HepG2 (cell line): ENCODE measurements around the gene ENG. TPM values are rescaled to one million over a fixed set of nuclear protein-coding genes. Genes with fewer than 3 reads are reported as not detected.

Source experiments
- ARID3A ChIP-seq: IDR thresholded peaks from 2 replicates; pipeline ENCODE4 v1.6.1; 2012; ENCODE audit warnings: low read depth, low read length, improper control_type of control experiment
- ATF1 ChIP-seq: IDR thresholded peaks from 2 replicates; pipeline ENCODE4 v1.6.1; 2016; ENCODE audit warnings: mild to moderate bottlenecking, control low read depth
- DNMT3B ChIP-seq: conservative IDR thresholded peaks from 2 replicates; pipeline ENCODE4 v1.6.1; 2016; ENCODE audit warnings: missing biosample characterization, control low read depth
- DRAP1 ChIP-seq: IDR thresholded peaks from 2 replicates; pipeline ENCODE4 v1.6.1; 2016; ENCODE audit warnings: missing genetic modification reagents, missing compliant biosample characterization
- HDAC1 ChIP-seq: sonication (generic); formaldehyde crosslinking; IDR thresholded peaks from 2 replicates; pipeline ENCODE4 v1.5.1; 2020; ENCODE audit warnings: mild to moderate bottlenecking, missing genetic modification reagents
- MEIS1 ChIP-seq: sonication (generic); formaldehyde crosslinking; IDR thresholded peaks from 2 replicates; pipeline ENCODE4 v1.9.0; 2021; ENCODE audit warnings: mild to moderate bottlenecking, missing genetic modification reagents, moderate library complexity, borderline replicate concordance
- PATZ1 ChIP-seq: sonication (generic); formaldehyde crosslinking; IDR thresholded peaks from 2 replicates; pipeline ENCODE4 v1.4.0; 2020; ENCODE audit warnings: missing genetic modification reagents
- POLR2G ChIP-seq: fragments of 200-400 bp; formaldehyde crosslinking; IDR thresholded peaks from 2 replicates; pipeline ENCODE4 v1.6.1; 2018; ENCODE audit warnings: mild to moderate bottlenecking, low read depth, low read length, moderate library complexity
- RARG ChIP-seq: sonication (generic); formaldehyde crosslinking; IDR thresholded peaks from 2 replicates; pipeline ENCODE4 v1.4.0; 2020; ENCODE audit warnings: low read depth, mild to moderate bottlenecking, missing genetic modification reagents
- RORA ChIP-seq: sonication (generic); formaldehyde crosslinking; IDR thresholded peaks from 2 replicates; pipeline ENCODE4 v1.5.0; 2020; ENCODE audit warnings: mild to moderate bottlenecking, missing genetic modification reagents, moderate library complexity
- SNAPC4 ChIP-seq: sonication (generic); formaldehyde crosslinking; IDR thresholded peaks from 2 replicates; pipeline ENCODE4 v1.4.0; 2020; ENCODE audit warnings: mild to moderate bottlenecking, missing genetic modification reagents
- ZBTB10 ChIP-seq: sonication (generic); formaldehyde crosslinking; IDR thresholded peaks from 2 replicates; pipeline ENCODE4 v1.4.0; 2020; ENCODE audit warnings: missing genetic modification reagents, borderline replicate concordance
- ZBTB8A ChIP-seq: sonication (generic); formaldehyde crosslinking; IDR thresholded peaks from 2 replicates; pipeline ENCODE4 v1.4.0; 2020; ENCODE audit warnings: mild to moderate bottlenecking, low read depth, missing genetic modification reagents, borderline replicate concordance
- ZNF460 ChIP-seq: sonication (generic); formaldehyde crosslinking; IDR thresholded peaks from 2 replicates; pipeline ENCODE4 v1.5.1; 2020; ENCODE audit warnings: missing genetic modification reagents, mild to moderate bottlenecking, borderline replicate concordance
- ZNF576 ChIP-seq: sonication (generic); formaldehyde crosslinking; IDR thresholded peaks from 2 replicates; pipeline ENCODE4 v1.4.0; 2020; ENCODE audit warnings: mild to moderate bottlenecking, missing genetic modification reagents
- ZNF577 ChIP-seq: sonication (generic); formaldehyde crosslinking; IDR thresholded peaks from 2 replicates; pipeline ENCODE4 v1.4.0; 2020; ENCODE audit warnings: mild to moderate bottlenecking, low read depth, missing genetic modification reagents, borderline replicate concordance
- polyA plus RNA-seq, 8 experiments: library from polyadenylated mRNA; depleted of rRNA in 3 of 8; stranded (reverse) in 7 of 8; unstranded in 1 of 8; fragments of >200 nt; fragmentation: Illumina TruSeq in 4 of 8; extraction: Trizol in 4 of 8; gene quantifications; 2 replicates each; pipeline versions ENCODE4 v1.2.1 to v1.2.3, GENCODE V29; 2011 to 2016; ENCODE audit warnings: low read depth in 4 of 8, missing spikeins in 1 of 8, mixed read lengths in 1 of 8; ENCODE audit not compliant: insufficient read depth in 1 of 8
- total RNA-seq, 5 experiments: library from RNA; depleted of rRNA; stranded (reverse); fragments of >200 nt; fragmentation: Illumina TruSeq; extraction: Trizol; gene quantifications; 2 replicates each; pipeline ENCODE4 v1.2.3, GENCODE V29; 2016; ENCODE audit warnings: low read depth in 1 of 5

ENG gene
- total and polyA plus RNA-seq, 2 of the 13 experiments (the other 11 are each of a cell fraction or from before 2014, with no cell fraction given) = 0.02 to 1.1 TPM

- TF ChIP-seq ZBTB8A (no peak), POLR2G (peak; percentile 84), ZNF460 (CRISPR knock-in tag) (no peak), PATZ1 (CRISPR knock-in tag) (peak; percentile 58), ZBTB10 (CRISPR knock-in tag) (no peak), RORA (CRISPR knock-in tag) (no peak), DNMT3B (CRISPR knock-in tag) (no peak), ZNF576 (CRISPR knock-in tag) (no peak), SNAPC4 (CRISPR knock-in tag) (no peak), HDAC1 (no peak; the same call in none of the 2 replicates), DRAP1 (CRISPR knock-in tag) (peak; percentile 86), ATF1 (no peak), ZNF577 (no peak), ARID3A (no peak), MEIS1 (CRISPR knock-in tag) (no peak), RARG (CRISPR knock-in tag) (no peak)
Observed at GRCh38 chr9:127828262-127829031, 26.0 kb downstream of the ENG start (continued).
